MM.1S (cell line): ENCODE measurements around the gene CSF3.

Experiments used
- DNase-seq: peaks from one replicate; pipeline ENCODE4 v3.0.0-alpha.2; 2015
- H2AFZ ChIP-seq: fragments of 300-600 bp; sonication (generic); 2 replicates; pipeline ENCODE4 v1.6.0; 2016; ENCODE audit warnings: antibody characterized with exemption, low read length
- H3F3A ChIP-seq: fragments of 300-600 bp; sonication (generic); 2 replicates; pipeline ENCODE4 v1.6.1; 2016; ENCODE audit warnings: mild to moderate bottlenecking, antibody characterized with exemption, low read length, moderate library complexity, mixed read lengths; ENCODE audit not compliant: insufficient read depth
- H3K27ac ChIP-seq: fragments of 300-600 bp; sonication (generic); 2 replicates; pipeline ENCODE4 v1.5.1; 2016; ENCODE audit warnings: mild to moderate bottlenecking, low read length
- H3K27me3 ChIP-seq: fragments of 300-600 bp; sonication (generic); replicated peaks from 2 replicates; pipeline ENCODE4 v1.6.0; 2016; ENCODE audit warnings: low read length; ENCODE audit not compliant: insufficient read depth
- H3K36me3 ChIP-seq: fragments of 300-600 bp; sonication (generic); replicated peaks from 2 replicates; pipeline ENCODE4 v1.6.1; 2016; ENCODE audit warnings: mild to moderate bottlenecking, low read length, mixed read lengths; ENCODE audit not compliant: insufficient read depth
- H3K4me1 ChIP-seq: fragments of 300-600 bp; sonication (generic); 2 replicates; pipeline ENCODE4 v1.6.1; 2016; ENCODE audit warnings: low read length, mixed read lengths
- H3K4me2 ChIP-seq: fragments of 300-600 bp; sonication (generic); 2 replicates; pipeline ENCODE4 v1.6.0; 2016; ENCODE audit warnings: low read depth, low read length
- H3K4me3 ChIP-seq: fragments of 300-600 bp; sonication (generic); 2 replicates; pipeline ENCODE4 v1.5.1; 2016; ENCODE audit warnings: low read length, mixed read lengths
- H3K79me2 ChIP-seq: fragments of 300-600 bp; sonication (generic); 2 replicates; pipeline ENCODE4 v1.6.1; 2016; ENCODE audit warnings: mixed run types, low read length, mixed read lengths
- H3K9ac ChIP-seq: fragments of 300-600 bp; sonication (generic); 2 replicates; pipeline ENCODE4 v1.6.1; 2016; ENCODE audit warnings: low read length, mixed read lengths
- H3K9me2 ChIP-seq: fragments of 300-600 bp; sonication (generic); replicated peaks from 2 replicates; pipeline ENCODE4 v1.6.1; 2016; ENCODE audit warnings: mild to moderate bottlenecking, low read length, mixed read lengths; ENCODE audit not compliant: insufficient read depth
- H3K9me3 ChIP-seq: fragments of 300-600 bp; sonication (generic); replicated peaks from 2 replicates; pipeline ENCODE4 v1.6.1; 2016; ENCODE audit warnings: mild to moderate bottlenecking, low read length, mixed read lengths; ENCODE audit not compliant: insufficient read depth
- H4K20me1 ChIP-seq: fragments of 300-600 bp; sonication (generic); 2 replicates; pipeline ENCODE4 v1.6.1; 2016; ENCODE audit warnings: mild to moderate bottlenecking, low read length, moderate library complexity, mixed read lengths; ENCODE audit not compliant: insufficient read depth
- CTCF ChIP-seq: fragments of 300-600 bp; sonication (generic); IDR thresholded peaks from 2 replicates; pipeline ENCODE4 v1.5.1; 2016; ENCODE audit warnings: antibody characterized with exemption, low read length, mixed read lengths
- EZH2 ChIP-seq: fragments of 300-600 bp; sonication (generic); optimal IDR thresholded peaks from 2 replicates; pipeline ENCODE3; 2017; ENCODE audit warnings: low read depth, mild to moderate bottlenecking, antibody characterized with exemption, low read length, mixed read lengths
- EZH2phosphoT487 ChIP-seq: fragments of 300-600 bp; sonication (generic); IDR thresholded peaks from 2 replicates; pipeline ENCODE4 v1.6.1; 2018; ENCODE audit warnings: antibody characterized with exemption, low read length

CSF3 gene

DNA sequence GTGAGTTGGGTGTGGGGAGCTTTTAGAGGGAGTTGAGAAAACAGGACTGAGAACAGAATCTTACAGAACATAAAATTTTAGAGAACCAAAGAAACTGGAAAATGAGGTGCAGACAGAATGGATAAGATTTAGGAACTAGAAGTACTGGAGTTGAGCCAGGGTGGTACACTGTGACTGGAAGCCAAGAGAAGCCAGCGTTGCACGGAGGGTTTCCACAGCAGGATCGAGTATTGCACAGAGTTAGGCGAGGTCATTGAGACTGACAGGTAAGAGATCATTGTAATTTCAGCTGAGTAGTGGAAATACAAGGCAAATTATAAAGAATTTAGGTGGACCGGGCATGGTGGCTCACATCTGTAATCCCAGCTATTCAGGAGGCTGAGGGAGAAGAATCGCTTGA lies 45.9 kb upstream of the CSF3 start:
- Histone ChIP-seq H4K20me1 (no peaks in the 10 kb centered on the region), H3K9me3 (no peaks in the 10 kb centered on the region), H3K27ac (no peak overlapping the region), H3K9ac (no peak overlapping the region), H3K36me3 (no peaks in the 10 kb centered on the region), H3K4me3 (no peak overlapping the region), H3K9me2 (no peaks in the 10 kb centered on the region), H3K4me1 (no peaks in the 10 kb centered on the region), H3K4me2 (no peak overlapping the region), H3K79me2 (no peaks in the 10 kb centered on the region), H2AFZ (no peak overlapping the region), H3F3A (no peaks in the 10 kb centered on the region), H3K27me3 (peaks cover 35% of the 10 kb centered on the region)
- no peak for DNase-seq
- TF ChIP-seq EZH2 (no peak), EZH2phosphoT487 (no peak), CTCF (no peak)

GRCh38 chr17:39970157-39970692 lies 45.0 kb upstream of the CSF3 start:
- H3K4me2 ChIP-seq = no peak overlapping the region
- H3K4me3 ChIP-seq = no peak overlapping the region
- TF ChIP-seq CTCF (no peak), EZH2phosphoT487 (no peak), EZH2 (no peak)
- H3K9ac ChIP-seq = no peak overlapping the region
- H2AFZ ChIP-seq = no peak overlapping the region
- H3K4me1 ChIP-seq = no peaks in the 10 kb centered on the region
- no peaks in the 10 kb centered on the region for H3F3A ChIP-seq
- no peak for DNase-seq
- H3K27ac ChIP-seq = no peak overlapping the region
- H4K20me1 ChIP-seq = no peaks in the 10 kb centered on the region
- H3K79me2 ChIP-seq = no peaks in the 10 kb centered on the region
- peaks cover 35% of the 10 kb centered on the region for H3K27me3 ChIP-seq
- H3K9me2 ChIP-seq = no peaks in the 10 kb centered on the region
- no peaks in the 10 kb centered on the region for H3K9me3 ChIP-seq
- H3K36me3 ChIP-seq = no peaks in the 10 kb centered on the region

DNA sequence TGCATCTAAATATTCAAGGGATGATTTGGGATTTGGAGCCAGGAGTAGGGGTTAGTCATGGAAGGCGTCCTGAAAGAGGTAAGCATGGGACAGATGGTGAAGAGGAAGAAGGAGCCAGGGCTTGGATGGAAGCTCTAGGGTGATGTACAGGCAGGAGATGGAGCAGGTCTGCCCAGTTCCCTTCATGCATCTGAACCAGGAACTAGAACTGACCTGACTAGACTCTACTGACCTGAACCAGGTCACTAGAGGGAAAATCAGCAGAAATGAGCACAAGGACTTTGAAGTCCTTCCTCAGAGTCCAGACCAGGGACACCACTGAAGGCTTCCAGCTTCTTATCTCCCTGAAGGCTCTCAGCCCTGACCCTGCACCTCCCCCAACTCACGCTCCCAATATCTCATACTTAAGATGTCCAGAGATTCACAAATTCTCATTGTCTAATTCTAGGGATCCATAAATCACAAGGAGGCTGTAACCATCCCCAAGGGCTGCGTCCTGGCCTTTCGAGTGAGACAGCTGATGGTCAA lies 44.1 kb upstream of the CSF3 start:
- Histone ChIP-seq H2AFZ (no peak overlapping the region), H3K4me1 (no peaks in the 10 kb centered on the region), H3K9me3 (no peaks in the 10 kb centered on the region), H3K27ac (no peak overlapping the region), H3F3A (no peaks in the 10 kb centered on the region), H3K27me3 (peaks cover 31% of the 10 kb centered on the region), H3K36me3 (no peaks in the 10 kb centered on the region), H3K4me3 (no peak overlapping the region), H3K9me2 (no peaks in the 10 kb centered on the region), H4K20me1 (no peaks in the 10 kb centered on the region), H3K4me2 (no peak overlapping the region), H3K79me2 (no peaks in the 10 kb centered on the region), H3K9ac (no peak overlapping the region)
- TF ChIP-seq EZH2 (no peak), EZH2phosphoT487 (no peak), CTCF (no peak)
- no peak for DNase-seq
